CD14-positive monocyte (primary cell): ENCODE measurements around the gene ST6GALNAC3. TPM values are rescaled to one million over a fixed set of nuclear protein-coding genes. Genes with fewer than 3 reads are reported as not detected.

Experiments used
- DNase-seq, 3 donors: peaks; one replicate each; pipeline ENCODE4 v3.0.0-alpha.2; 2011 to 2022
- H2AFZ ChIP-seq: 2 replicates; pipeline ENCODE4 v1.6.0; 2012; ENCODE audit warnings: mild to moderate bottlenecking, low read depth, low read length, inconsistent platforms; ENCODE audit not compliant: insufficient read depth, poor library complexity, severe bottlenecking
- H3K27ac ChIP-seq, 2 donors: 1 replicate in 1 of 2; 2 replicates in 1 of 2; pipeline ENCODE4 v1.5.1; 2012 to 2013; ENCODE audit warnings: low read length in 2 of 2, control low read depth in 1 of 2, inconsistent platforms in 1 of 2, low read depth in 1 of 2, mild to moderate bottlenecking in 1 of 2
- H3K27me3 ChIP-seq, 2 donors: one replicate each; pipeline versions ENCODE4 v1.6.0 to v1.6.1; 2011 to 2013; ENCODE audit warnings: low read length in 2 of 2; ENCODE audit not compliant: control insufficient read depth in 2 of 2, insufficient read depth in 2 of 2
- H3K36me3 ChIP-seq, 2 donors: replicated peaks in 1 of 2; 1 replicate in 1 of 2; 2 replicates in 1 of 2; pipeline versions ENCODE4 v1.5.1 to v1.6.1; 2012 to 2013; ENCODE audit warnings: low read length in 2 of 2, control low read depth in 1 of 2, inconsistent platforms in 1 of 2, mild to moderate bottlenecking in 1 of 2; ENCODE audit not compliant: insufficient read depth in 2 of 2, control insufficient read depth in 1 of 2
- H3K4me1 ChIP-seq, 2 donors: 1 replicate in 1 of 2; 2 replicates in 1 of 2; pipeline versions ENCODE4 v1.5.1 to v1.6.1; 2012 to 2013; ENCODE audit warnings: low read length in 2 of 2, control low read depth in 1 of 2, inconsistent platforms in 1 of 2, mild to moderate bottlenecking in 1 of 2, moderate library complexity in 1 of 2; ENCODE audit not compliant: insufficient read depth in 2 of 2, control insufficient read depth in 1 of 2
- H3K4me2 ChIP-seq: replicated peaks from 2 replicates; pipeline ENCODE3; 2012; ENCODE audit warnings: low read length, moderate library complexity, mild to moderate bottlenecking; ENCODE audit not compliant: poor library complexity, severe bottlenecking; ENCODE audit errors: extremely low read depth
- H3K4me3 ChIP-seq, 3 experiments: fragments of 200-600 bp in 1 of 3; sonication (generic) in 1 of 3; replicated peaks in 1 of 3; 1 replicate in 2 of 3; 2 replicates in 1 of 3; pipeline ENCODE4 v1.5.1; 2011 to 2013; ENCODE audit warnings: low read length in 3 of 3, mild to moderate bottlenecking in 3 of 3, control low read depth in 2 of 3, low read depth in 2 of 3, inconsistent platforms in 1 of 3, moderate library complexity in 1 of 3
- H3K79me2 ChIP-seq: 2 replicates; pipeline ENCODE4 v1.6.0; 2012; ENCODE audit warnings: mild to moderate bottlenecking, control low read depth, inconsistent platforms, low read length, moderate library complexity; ENCODE audit not compliant: insufficient read depth
- H3K9ac ChIP-seq: 2 replicates; pipeline ENCODE4 v1.6.0; 2017; ENCODE audit warnings: low read length, mild to moderate bottlenecking; ENCODE audit not compliant: insufficient read depth, poor library complexity, severe bottlenecking
- H3K9me3 ChIP-seq, 2 donors: replicated peaks in 1 of 2; 1 replicate in 1 of 2; 2 replicates in 1 of 2; pipeline versions ENCODE4 v1.5.1 to v1.6.1; 2012 to 2013; ENCODE audit warnings: low read length in 2 of 2, control low read depth in 1 of 2; ENCODE audit not compliant: control insufficient read depth in 1 of 2, insufficient read depth in 1 of 2
- H4K20me1 ChIP-seq: 2 replicates; pipeline ENCODE4 v1.6.0; 2012; ENCODE audit warnings: mild to moderate bottlenecking, low read length, control low read depth, moderate library complexity; ENCODE audit not compliant: insufficient read depth
- H3K27ac Mint-ChIP-seq, 7 donors: one replicate each; pipeline ENCODE4 v1.8.0; 2020; ENCODE audit warnings: mild to moderate bottlenecking in 7 of 7, mixed read lengths in 7 of 7, moderate library complexity in 6 of 7, inconsistent platforms in 2 of 7
- H3K27me3 Mint-ChIP-seq, 3 donors: one replicate each; pipeline ENCODE4 v1.8.0; 2021 to 2022; ENCODE audit warnings: low read depth in 3 of 3, mild to moderate bottlenecking in 3 of 3, mixed read lengths in 3 of 3, moderate library complexity in 3 of 3, inconsistent platforms in 1 of 3
- H3K36me3 Mint-ChIP-seq, 2 donors: one replicate each; pipeline ENCODE4 v1.8.0; 2020; ENCODE audit warnings: mixed read lengths in 2 of 2, inconsistent platforms in 1 of 2, mild to moderate bottlenecking in 1 of 2
- H3K4me1 Mint-ChIP-seq: one replicate; pipeline ENCODE4 v1.8.0; 2020; ENCODE audit warnings: mild to moderate bottlenecking, mixed read lengths
- H3K4me3 Mint-ChIP-seq, 2 donors: one replicate each; pipeline ENCODE4 v1.8.0; 2020; ENCODE audit warnings: mild to moderate bottlenecking in 2 of 2, mixed read lengths in 2 of 2, moderate library complexity in 1 of 2
- H3K9me3 Mint-ChIP-seq, 7 donors: one replicate each; pipeline ENCODE4 v1.8.0; 2020 to 2022; ENCODE audit warnings: mixed read lengths in 7 of 7, mild to moderate bottlenecking in 6 of 7, moderate library complexity in 6 of 7, inconsistent platforms in 2 of 7
- CTCF ChIP-seq: fragments of 200-600 bp; IDR thresholded peaks from one replicate; pipeline ENCODE4 v1.8.0; 2022; ENCODE audit warnings: antibody characterized with exemption, mild to moderate bottlenecking
- WGBS: methylation state at CpG from one replicate; pipeline ENCODE4 v1.1.5; 2013; ENCODE audit warnings: missing lambda C conversion rate; ENCODE audit not compliant: insufficient coverage; 5-methylcytosine and 5-hydroxymethylcytosine counted together
- intact Hi-C, 2 donors: fragments of 100-400 bp; cut with micrococcal nuclease; formaldehyde crosslinking; loops; one replicate each; pipeline versions ENCODE4 v1.15.0 to v1.15.1; 2023
- polyA plus RNA-seq, 3 donors: library from polyadenylated mRNA; depleted of rRNA in 1 of 3; unstranded in 2 of 3; stranded (reverse) in 1 of 3; fragments of 300-500 nt in 2 of 3; fragments of >200 nt in 1 of 3; fragmentation: Illumina TruSeq in 2 of 3; gene quantifications; 1 replicate in 2 of 3; 2 replicates in 1 of 3; pipeline ENCODE4 v1.2.3, GENCODE V29; 2012 to 2021

Gene ST6GALNAC3
- polyA plus RNA-seq, 3 donors: 6.5 to 9.2 (median 7.6) TPM

GRCh38 chr1:76098845-76099244, 24.3 kb downstream of the ST6GALNAC3 start:
- no CpG with 5 or more reads among the region's 3 CpGs for WGBS
- Histone ChIP-seq H3K27me3 (no peaks in the 10 kb centered on the region), H3K4me2 (no peak overlapping the region), H3K9me3 (no peaks in the 10 kb centered on the region), H4K20me1 (peaks cover 14% of the 10 kb centered on the region), H2AFZ (no peak overlapping the region), H3K27ac (no peak overlapping the region), H3K79me2 (no peaks in the 10 kb centered on the region), H3K4me1 (no peaks in the 10 kb centered on the region), H3K9ac (no peak overlapping the region), H3K36me3 (no peaks in the 10 kb centered on the region), H3K4me3 (no peak overlapping the region)
- Mint-ChIP-seq H3K27me3 (peaks cover 0 to 5% (median 0%) of the 10 kb centered on the region in 3 donors), H3K27ac (no peak overlapping the region), H3K9me3 (peaks cover 0 to 7% (median 3%) of the 10 kb centered on the region in 7 donors), H3K36me3 (no peaks in the 10 kb centered on the region), H3K4me3 (no peak overlapping the region), H3K4me1 (no peaks in the 10 kb centered on the region)
- no peak for DNase-seq
- no peak for TF ChIP-seq CTCF
- intact Hi-C loops: no loop called here

- peaks cover 0 to 7% of the 10 kb centered on the region in 2 donors for H3K36me3 Mint-ChIP-seq
- intact Hi-C loops: no loop called here
- DNase-seq: no peak
- H3K4me1 ChIP-seq: no peaks in the 10 kb centered on the region
- peaks cover 5% of the 10 kb centered on the region for H3K4me1 Mint-ChIP-seq
- H3K9ac ChIP-seq: no peak overlapping the region
- H3K9me3 ChIP-seq: no peaks in the 10 kb centered on the region
- no peaks in the 10 kb centered on the region for H3K79me2 ChIP-seq
- no peak overlapping the region for H3K27ac Mint-ChIP-seq
- no peak overlapping the region for H3K4me2 ChIP-seq
- H3K27me3 ChIP-seq: no peaks in the 10 kb centered on the region
- H3K36me3 ChIP-seq: no peaks in the 10 kb centered on the region
- peaks cover 0 to 7% (median 3%) of the 10 kb centered on the region in 7 donors for H3K9me3 Mint-ChIP-seq
- no peak overlapping the region for H3K27ac ChIP-seq
- TF ChIP-seq CTCF: no peak
- WGBS: 56% methylated on average over 1 of the region's 4 CpGs
- H3K4me3 ChIP-seq: no peak overlapping the region
- peaks cover 5% of the 10 kb centered on the region for H4K20me1 ChIP-seq
- H3K27me3 Mint-ChIP-seq: peaks cover 0 to 2% (median 0%) of the 10 kb centered on the region in 3 donors
- no peak overlapping the region for H3K4me3 Mint-ChIP-seq
- H2AFZ ChIP-seq: no peak overlapping the region
These were observed 27.0 kb downstream of the ST6GALNAC3 start for GRCh38 chr1:76101548-76101947.
